Esophagus muscularis mucosa (tissue), 4 donors: ENCODE data around the gene SLC2A5.
A peak's percentile ranks its signal among the peaks of the same experiment; 100 is the strongest.

Experiments used
- EP300 ChIP-seq: sonication (generic); formaldehyde crosslinking; IDR thresholded peaks from one replicate; pipeline ENCODE4 v1.6.1; 2017; ENCODE audit warnings: antibody characterized with exemption
- POLR2AphosphoS5 ChIP-seq, 2 donors: sonication (generic); formaldehyde crosslinking; IDR thresholded peaks; one replicate each; pipeline ENCODE4 v1.6.1; 2017; ENCODE audit warnings: antibody characterized with exemption in 2 of 2
- TF ChIP-seq, protein P1 (sequence below), 3 experiments: fragments of 200-600 bp in 2 of 3; fragments of 450-650 bp in 1 of 3; sonication (generic) in 2 of 3; IDR thresholded peaks; one replicate each; pipeline ENCODE4 v1.5.1; 2017 to 2019; ENCODE audit warnings: antibody characterized with exemption in 3 of 3, mild to moderate bottlenecking in 2 of 3, moderate library complexity in 1 of 3

- TF ChIP-seq EP300 (no peak), POLR2AphosphoS5 (IDR thresholded peaks at IDR 0.05) (no peak)
- TF ChIP-seq, protein P1, sequence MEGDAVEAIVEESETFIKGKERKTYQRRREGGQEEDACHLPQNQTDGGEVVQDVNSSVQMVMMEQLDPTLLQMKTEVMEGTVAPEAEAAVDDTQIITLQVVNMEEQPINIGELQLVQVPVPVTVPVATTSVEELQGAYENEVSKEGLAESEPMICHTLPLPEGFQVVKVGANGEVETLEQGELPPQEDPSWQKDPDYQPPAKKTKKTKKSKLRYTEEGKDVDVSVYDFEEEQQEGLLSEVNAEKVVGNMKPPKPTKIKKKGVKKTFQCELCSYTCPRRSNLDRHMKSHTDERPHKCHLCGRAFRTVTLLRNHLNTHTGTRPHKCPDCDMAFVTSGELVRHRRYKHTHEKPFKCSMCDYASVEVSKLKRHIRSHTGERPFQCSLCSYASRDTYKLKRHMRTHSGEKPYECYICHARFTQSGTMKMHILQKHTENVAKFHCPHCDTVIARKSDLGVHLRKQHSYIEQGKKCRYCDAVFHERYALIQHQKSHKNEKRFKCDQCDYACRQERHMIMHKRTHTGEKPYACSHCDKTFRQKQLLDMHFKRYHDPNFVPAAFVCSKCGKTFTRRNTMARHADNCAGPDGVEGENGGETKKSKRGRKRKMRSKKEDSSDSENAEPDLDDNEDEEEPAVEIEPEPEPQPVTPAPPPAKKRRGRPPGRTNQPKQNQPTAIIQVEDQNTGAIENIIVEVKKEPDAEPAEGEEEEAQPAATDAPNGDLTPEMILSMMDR (IDR thresholded peaks at IDR 0.05) = peak; percentile 63 to 76 (median 72)
Observed at GRCh38 chr1:9101510-9102146, 32.2 kb upstream of the SLC2A5 start.
